SK-N-MC (cell line): ENCODE measurements around the gene BACH2.

Source experiments
- EZH2 ChIP-seq: fragments of 200-600 bp; sonication (generic); IDR thresholded peaks from one replicate; pipeline ENCODE4 v1.6.1; 2017; ENCODE audit warnings: antibody characterized with exemption
- POLR2AphosphoS5 ChIP-seq: IDR thresholded peaks from 2 replicates; pipeline ENCODE4 v1.6.1; 2012; ENCODE audit warnings: mild to moderate bottlenecking, low read depth, low read length, borderline replicate concordance

DNA sequence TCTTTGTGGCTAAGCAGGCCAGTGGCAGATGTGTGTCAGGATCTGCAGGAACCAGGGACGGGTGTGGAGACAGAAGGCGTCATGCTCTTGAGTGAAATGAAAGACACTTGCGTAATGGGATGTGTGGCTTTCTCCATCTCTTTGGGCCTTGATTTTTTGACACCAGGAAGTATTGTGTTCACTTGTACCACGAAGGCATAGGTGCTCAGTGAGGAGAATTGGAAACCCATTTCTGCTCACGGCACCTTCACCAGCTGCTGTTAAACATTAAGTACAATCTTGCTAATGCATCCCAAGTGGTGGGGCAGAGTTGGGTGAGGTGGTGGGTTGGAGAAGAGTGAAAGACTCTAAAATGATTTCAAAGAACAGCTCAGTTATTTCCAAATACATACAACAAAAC, 372.4 kb downstream of the BACH2 start:
- TF ChIP-seq POLR2AphosphoS5 (no peak), EZH2 (no peak)
